Stimulated activated naive CD8-positive, alpha-beta T cell treated with anti-CD3 and anti-CD28 coated beads, Interleukin-15, amount 100 ng/mL, for 72 hours (primary cell): Measurements from ENCODE around the gene POLR3GL.
A peak's percentile ranks its signal among the peaks of the same experiment; 100 is the strongest.
"Not testable (repeated sequence)": the region's sequence is repeated elsewhere in the genome, so short reads cannot be mapped to it uniquely, and the experiment has no call there.

Experiments used
- ATAC-seq: fragments of 150-1000 bp; cut with Tn5 transposase; 2 replicates; pipeline ENCODE4 v1.10.0; 2021; ENCODE audit warnings: mild to moderate bottlenecking, moderate library complexity
- DNase-seq, 2 donors: peaks; one replicate each; pipeline ENCODE4 v3.0.0; 2021 to 2022
- H3K27ac Mint-ChIP-seq, 2 donors: one replicate each; pipeline ENCODE4 v1.8.0; 2022; ENCODE audit warnings: mild to moderate bottlenecking in 2 of 2, mixed read lengths in 2 of 2, moderate library complexity in 2 of 2
- H3K27me3 Mint-ChIP-seq: one replicate; pipeline ENCODE4 v1.8.0; 2022; ENCODE audit warnings: mixed read lengths
- H3K4me1 Mint-ChIP-seq: one replicate; pipeline ENCODE4 v1.8.0; 2022; ENCODE audit warnings: mild to moderate bottlenecking, mixed read lengths
- H3K4me3 Mint-ChIP-seq, 2 donors: one replicate each; pipeline ENCODE4 v1.8.0; 2022; ENCODE audit warnings: mild to moderate bottlenecking in 2 of 2, mixed read lengths in 2 of 2, moderate library complexity in 1 of 2
- H3K9me3 Mint-ChIP-seq, 2 donors: one replicate each; pipeline ENCODE4 v1.8.0; 2022; ENCODE audit warnings: mixed read lengths in 2 of 2

POLR3GL gene, protein sequence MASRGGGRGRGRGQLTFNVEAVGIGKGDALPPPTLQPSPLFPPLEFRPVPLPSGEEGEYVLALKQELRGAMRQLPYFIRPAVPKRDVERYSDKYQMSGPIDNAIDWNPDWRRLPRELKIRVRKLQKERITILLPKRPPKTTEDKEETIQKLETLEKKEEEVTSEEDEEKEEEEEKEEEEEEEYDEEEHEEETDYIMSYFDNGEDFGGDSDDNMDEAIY

DNA sequence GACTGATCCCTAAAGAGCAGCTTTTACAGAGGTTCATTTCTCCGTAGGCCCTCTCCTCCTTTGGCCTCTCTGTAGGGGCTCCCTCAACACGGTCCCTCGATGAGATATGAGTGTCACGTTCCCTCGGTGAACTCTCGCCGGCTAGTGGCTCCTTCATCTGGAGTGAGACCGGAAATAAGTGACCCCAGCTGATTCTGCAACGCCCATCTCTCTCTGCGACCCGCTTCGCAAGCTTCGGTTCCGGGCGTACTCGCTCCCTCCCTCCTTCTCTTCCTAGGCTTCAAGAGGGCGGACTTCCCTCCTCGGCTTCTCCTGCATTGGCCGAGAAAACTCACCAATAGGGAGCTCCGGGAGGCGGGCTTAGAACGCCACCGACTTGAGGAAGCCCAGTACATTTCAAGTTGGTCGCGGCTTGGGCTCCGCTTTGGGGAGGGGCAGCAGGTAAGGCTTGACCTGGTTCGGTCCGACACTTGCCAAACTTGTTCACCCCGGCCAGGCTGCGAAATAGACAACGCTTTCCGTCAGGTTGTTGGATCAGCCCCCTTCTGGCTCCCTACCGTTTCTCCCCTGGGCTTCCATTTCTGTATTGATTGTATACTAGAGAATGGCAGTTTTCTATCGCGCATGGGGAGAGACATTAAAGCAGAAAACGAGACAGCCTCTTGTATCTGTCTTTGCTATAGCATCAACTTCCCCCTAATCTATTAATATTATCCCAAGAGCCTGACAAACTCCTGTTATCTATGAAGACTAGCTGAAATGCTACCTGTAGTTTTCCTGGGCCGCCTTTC, at the start of gene POLR3GL, which contains the start of gene ANKRD34A:
Gene POLR3GL (plus strand): TSS at position 363 of the 791 bp plus-strand sequence. CDS start 10,176 bp downstream, outside the sequence.
Gene ANKRD34A (minus strand): TSS at position 248 of the 791 bp plus-strand sequence. CDS start 2,816 bp downstream, outside the sequence.
- peak; percentile 88 for ATAC-seq
- H3K4me1 Mint-ChIP-seq = peaks cover 47% of the 10 kb centered on the region
- H3K9me3 Mint-ChIP-seq = peaks cover 0 to 9% of the 10 kb centered on the region in 2 donors
- peak within 1 kb of the TSS; percentile 90 to 91 for H3K4me3 Mint-ChIP-seq
- H3K27ac Mint-ChIP-seq = peak within 1 kb of the TSS; percentile 87 to 90
- DNase-seq = peak; percentile 83 to 91
- no peaks in the 10 kb centered on the region for H3K27me3 Mint-ChIP-seq

DNA sequence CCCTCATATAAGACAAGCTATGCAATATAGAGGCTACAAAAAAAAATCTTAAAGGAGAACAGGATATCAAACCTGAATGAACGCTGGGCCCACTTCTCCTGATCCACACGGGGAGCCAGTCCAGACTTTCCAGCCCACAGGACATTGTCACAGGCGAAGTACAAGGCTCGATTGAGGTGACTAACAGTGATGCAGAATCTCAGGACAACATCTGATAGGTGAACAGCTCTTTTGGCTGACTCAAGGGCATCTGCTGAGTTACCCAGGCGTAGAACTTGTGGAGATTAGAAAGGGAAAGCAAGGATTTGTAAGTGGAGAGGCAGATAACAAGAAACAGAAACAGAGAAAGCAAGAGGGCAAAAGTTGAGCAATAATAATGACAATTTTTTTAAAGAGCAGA, 47.7 kb upstream of the POLR3GL start:
- Mint-ChIP-seq H3K4me1 (peaks cover 59% of the 10 kb centered on the region), H3K27ac (peak overlapping the region in 1 of 2 donors; percentile 90)
- no peak for DNase-seq

DNA sequence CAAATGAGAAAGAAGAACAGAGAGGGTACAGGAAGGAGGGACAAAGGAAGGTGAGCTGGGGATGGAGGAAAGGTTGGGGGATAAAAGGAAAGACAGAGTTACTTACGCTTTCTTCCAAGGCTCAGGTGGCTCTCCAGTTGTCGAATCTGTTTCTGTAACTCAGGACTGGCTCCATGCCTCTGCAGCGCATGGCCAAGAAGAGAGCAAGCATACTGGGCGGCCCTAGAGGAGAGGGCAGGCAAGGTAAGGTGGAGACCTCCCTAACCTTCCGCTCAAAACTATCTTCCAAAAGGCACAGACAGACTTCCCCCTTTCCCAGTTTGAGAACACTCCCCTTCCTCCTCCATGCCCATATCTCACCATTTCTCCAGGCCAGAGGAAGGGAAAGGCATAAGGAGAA, 46.9 kb upstream of the POLR3GL start:
- Mint-ChIP-seq H3K27ac (peak overlapping the region; percentile 95 to 97), H3K4me3 (peak overlapping the region; percentile 91 to 94), H3K27me3 (no peaks in the 10 kb centered on the region), H3K9me3 (no peaks in the 10 kb centered on the region), H3K4me1 (peaks cover 59% of the 10 kb centered on the region)
- ATAC-seq (no peak), DNase-seq (no peak)

More for the DNA sequence above, 47.7 kb upstream of the POLR3GL start:
- no peaks in the 10 kb centered on the region for H3K9me3 Mint-ChIP-seq
- no peak for ATAC-seq
- H3K27me3 Mint-ChIP-seq = no peaks in the 10 kb centered on the region
- peak overlapping the region; percentile 91 to 94 for H3K4me3 Mint-ChIP-seq

DNA sequence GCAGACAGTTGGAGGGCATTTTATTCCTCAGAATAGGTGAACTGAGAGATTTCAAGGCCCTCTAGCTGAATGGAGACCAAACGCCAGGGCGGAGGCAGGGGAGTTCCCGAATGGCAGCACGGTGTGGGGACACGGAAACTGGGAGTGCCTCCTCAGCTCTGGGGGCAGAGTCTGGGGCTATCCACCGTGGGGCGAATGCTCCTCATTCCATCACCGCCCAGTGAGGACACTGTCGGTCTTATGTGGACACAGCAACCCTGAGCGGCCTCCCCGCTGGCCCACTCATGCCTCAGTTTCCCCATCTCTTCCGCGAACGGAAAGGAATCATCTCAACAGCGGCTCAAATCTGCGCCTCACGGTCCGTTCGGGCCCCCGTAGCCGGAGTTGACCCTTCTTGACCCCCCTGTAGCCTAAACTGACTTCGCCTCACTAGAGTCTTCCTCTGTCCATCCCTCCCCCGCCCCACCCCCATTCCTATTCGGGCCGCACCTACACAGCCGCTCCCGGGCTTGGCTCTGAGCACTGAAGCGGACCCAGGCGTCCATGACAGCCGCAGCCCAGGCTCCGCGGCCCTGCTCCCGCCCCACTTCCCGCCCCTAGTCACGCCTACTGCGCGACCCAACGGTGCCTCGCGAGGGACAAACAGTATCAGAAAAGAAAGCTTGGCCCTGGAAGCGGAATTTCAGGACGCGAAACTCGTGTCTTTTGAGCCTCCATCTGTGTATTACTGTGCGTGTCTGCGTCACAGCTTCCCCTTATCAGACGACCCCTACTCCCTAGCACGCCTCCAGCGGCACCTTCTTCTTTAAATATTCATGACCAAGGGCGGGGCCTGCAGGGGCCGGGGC, 46.1 kb upstream of the POLR3GL start, which contains the start of gene PEX11B:
Gene PEX11B (minus strand): TSS at position 574 of the 848 bp plus-strand sequence. CDS start 29 bp downstream, at position 545.
- DNase-seq (peak; percentile 90), ATAC-seq (peak; percentile 93)
- Mint-ChIP-seq H3K27ac (peak within 1 kb of the TSS; percentile 95 to 97), H3K4me3 (peak within 1 kb of the TSS; percentile 91 to 94), H3K9me3 (no peaks in the 10 kb centered on the region), H3K4me1 (peaks cover 65% of the 10 kb centered on the region), H3K27me3 (no peaks in the 10 kb centered on the region)

DNA sequence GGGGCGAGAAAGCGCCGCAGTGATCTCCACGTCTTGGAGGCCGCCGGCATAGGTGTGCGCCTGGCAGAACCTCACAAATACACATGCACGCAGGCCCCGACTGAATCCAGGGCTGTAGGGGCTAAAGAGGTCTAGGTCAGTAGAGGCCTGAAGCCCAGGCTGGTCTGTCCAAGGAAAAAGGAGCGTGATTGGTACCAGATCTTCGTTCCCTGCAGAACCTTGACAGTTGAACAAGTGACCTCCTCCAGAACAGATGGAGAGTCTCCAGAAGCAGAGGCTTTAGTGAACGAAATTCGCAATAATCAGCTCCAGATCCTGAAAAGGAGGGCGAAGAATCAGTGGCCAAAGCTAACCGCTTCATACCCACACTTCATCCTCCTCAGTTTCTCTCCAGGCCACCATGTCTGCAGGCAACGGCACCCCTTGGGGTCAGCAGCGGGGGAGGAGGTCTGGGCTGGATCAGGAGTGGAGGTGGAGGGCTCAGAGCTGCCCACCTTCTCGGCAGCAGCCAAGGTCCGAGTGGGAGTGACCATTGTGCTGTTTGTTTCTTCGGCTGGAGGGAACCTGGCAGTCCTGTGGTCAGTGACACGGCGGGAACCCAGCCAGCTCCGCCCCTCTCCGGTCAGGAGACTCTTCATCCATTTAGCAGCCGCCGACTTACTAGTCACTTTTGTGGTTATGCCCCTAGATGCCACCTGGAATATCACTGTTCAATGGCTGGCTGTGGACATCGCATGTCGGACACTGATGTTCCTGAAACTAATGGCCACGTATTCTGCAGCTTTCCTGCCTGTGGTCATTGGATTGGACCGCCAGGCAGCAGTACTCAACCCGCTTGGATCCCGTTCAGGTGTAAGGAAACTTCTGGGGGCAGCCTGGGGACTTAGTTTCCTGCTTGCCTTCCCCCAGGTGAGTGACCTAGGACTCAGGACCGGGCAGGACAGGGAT, 45.2 kb upstream of the POLR3GL start:
- Mint-ChIP-seq H3K9me3 (no peaks in the 10 kb centered on the region), H3K4me1 (peaks cover 56% of the 10 kb centered on the region), H3K27me3 (no peaks in the 10 kb centered on the region), H3K4me3 (peak overlapping the region; percentile 91 to 94), H3K27ac (peak overlapping the region; percentile 95 to 97)
- DNase-seq (peak in 1 of 2 donors; percentile 40), ATAC-seq (peak; percentile 94)

DNA sequence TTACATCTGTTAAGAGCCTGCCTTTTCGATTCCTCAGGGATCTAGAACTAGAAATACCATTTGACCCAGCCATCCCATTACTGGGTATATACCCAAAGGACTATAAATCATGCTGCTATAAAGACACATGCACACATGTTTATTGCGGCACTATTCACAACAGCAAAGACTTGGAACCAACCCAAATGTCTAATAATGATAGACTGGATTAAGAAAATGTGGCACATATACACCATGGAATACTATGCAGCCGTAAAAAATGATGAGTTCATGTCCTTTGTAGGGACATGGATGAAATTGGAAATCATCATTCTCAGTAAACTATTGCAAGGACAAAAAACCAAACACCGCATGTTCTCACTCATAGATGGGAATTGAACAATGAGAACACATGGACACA, 44.2 kb upstream of the POLR3GL start:
- H3K9me3 Mint-ChIP-seq, DNase-seq, H3K27ac Mint-ChIP-seq, H3K27me3 Mint-ChIP-seq, ATAC-seq: not testable (repeated sequence)
- Mint-ChIP-seq H3K4me1 (peaks cover 52% of the 10 kb centered on the region), H3K4me3 (peak overlapping the region; percentile 91 to 94)

DNA sequence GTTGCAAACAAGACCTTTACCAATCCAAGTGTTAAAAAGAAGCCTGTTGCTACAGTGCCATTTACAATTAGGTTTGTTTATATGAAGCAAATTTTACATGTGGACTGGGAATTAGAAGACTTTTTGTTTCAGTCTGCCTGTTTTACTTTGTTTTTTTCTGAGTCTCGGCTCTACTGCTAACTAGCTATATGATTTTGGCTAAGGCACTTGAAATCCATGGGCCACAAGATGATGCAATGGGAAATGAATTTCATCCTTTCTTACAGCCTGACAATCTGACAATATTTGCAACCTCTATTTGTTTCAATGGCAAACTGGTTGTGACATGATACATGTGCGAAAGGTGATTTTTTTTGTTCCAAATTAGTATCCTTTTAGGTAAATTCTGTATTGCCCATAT, 42.2 kb upstream of the POLR3GL start:
- ATAC-seq = no peak
- no peak overlapping the region for H3K27ac Mint-ChIP-seq
- no peak for DNase-seq
- H3K4me3 Mint-ChIP-seq = no peak overlapping the region
- peaks cover 48% of the 10 kb centered on the region for H3K4me1 Mint-ChIP-seq
- no peaks in the 10 kb centered on the region for H3K27me3 Mint-ChIP-seq
- H3K9me3 Mint-ChIP-seq = no peaks in the 10 kb centered on the region

DNA sequence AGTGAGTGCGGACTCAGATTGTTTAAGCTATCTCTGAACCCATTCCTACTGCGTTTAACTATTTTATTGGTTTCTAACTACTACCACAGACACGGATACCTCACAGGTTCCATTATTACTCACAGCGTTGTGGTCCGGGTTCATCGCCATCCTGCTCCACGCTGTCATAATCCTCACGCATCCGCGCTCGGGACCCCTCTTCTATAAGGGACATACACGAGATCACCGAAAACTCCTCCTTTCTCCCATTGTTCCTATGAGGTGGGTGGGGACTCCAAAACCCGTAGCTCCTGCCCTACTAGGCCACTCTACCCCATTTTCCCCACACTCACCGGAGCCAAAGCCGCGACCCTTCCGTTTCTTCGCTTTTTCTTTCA, 37.8 kb upstream of the POLR3GL start:
- ATAC-seq = peak; percentile 71

DNA sequence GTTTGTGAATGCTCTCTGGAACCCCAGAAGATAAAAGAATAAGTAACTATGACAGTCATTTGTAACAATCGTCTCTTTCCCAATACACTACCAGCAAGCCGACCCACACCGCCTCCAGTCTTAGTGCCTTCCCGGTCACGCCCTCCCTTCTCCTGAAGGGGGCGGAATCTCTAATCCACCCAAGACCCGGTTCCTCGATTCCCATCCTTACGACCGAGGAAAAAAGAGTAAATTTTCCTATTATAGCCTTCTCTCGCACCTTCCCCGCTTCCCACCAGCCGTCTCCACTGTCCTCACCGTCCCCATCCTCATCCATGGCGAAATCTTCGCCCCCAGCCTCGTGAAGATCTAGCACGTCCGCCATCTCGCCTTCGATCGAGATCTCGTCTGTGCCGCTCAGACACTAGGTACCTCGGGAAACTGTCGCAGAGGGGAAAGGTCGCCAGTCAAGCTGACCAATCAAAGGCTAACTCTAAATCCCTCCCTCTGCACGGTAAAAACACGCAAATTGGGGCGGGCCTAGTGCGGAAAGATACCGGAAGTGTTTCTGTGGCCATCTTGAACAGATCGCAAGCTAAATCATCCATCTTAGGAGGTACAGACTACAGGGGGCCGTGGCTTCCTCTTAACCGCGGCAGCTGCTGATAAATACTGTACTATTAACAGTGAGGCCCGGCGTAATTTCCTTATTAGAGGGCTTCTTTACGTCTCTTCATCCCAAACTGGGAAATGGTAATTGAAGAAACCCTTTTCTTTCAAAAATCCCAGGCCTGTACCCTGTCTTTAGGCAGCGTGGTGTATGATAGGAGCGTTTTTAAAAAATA, 37.2 kb upstream of the POLR3GL start, which contains the start of gene RBM8A:
Gene RBM8A (minus strand): TSS at position 422 of the 824 bp plus-strand sequence. CDS start 58 bp downstream, at position 364.
- DNase-seq (peak; percentile 92 to 96), ATAC-seq (peak; percentile 98)
- H3K27me3 Mint-ChIP-seq = no peaks in the 10 kb centered on the region
- H3K4me3 Mint-ChIP-seq = no peak within 1 kb of the TSS
- H3K9me3 Mint-ChIP-seq = no peaks in the 10 kb centered on the region
- H3K4me1 Mint-ChIP-seq = peaks cover 31% of the 10 kb centered on the region
- H3K27ac Mint-ChIP-seq = no peak within 1 kb of the TSS

More for the DNA sequence above, 37.8 kb upstream of the POLR3GL start:
- Mint-ChIP-seq H3K27ac (no peak overlapping the region), H3K27me3 (no peaks in the 10 kb centered on the region), H3K4me3 (no peak overlapping the region), H3K9me3 (no peaks in the 10 kb centered on the region), H3K4me1 (peaks cover 27% of the 10 kb centered on the region)
- DNase-seq = peak; percentile 43 to 69

DNA sequence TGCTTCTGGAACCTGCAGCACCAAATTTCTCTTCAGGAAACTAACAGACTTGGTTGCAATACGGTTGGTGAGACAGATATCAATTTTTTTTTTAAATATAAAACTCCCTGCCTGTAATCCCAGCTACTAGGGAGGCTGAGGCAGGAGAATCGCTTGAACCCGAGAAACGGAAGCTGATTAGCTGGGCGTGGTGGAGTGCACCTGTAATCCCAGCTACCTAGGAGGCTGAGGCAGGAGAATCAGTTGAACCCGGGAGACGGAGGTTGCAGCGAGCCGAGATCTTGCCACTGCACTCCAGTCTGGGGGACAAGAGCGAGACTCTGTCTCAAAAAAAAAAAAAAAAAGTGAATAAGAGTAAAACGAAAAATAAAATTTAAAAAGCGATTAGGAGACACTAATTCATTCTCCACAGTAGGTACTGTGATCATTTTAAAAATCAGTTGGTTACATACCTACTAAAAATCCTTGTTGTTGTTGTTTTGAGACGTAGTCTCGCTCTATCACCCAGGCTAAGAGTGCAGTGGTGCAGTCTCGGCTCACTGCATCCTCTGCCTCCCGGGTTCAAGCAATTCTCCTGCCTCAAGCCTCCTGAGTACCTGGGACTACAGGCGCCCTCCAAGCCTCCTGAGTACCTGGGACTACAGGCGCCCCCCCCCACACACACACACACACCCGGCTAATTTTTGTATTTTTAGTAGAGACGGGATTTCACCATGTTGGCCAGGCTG, 36.4 kb upstream of the POLR3GL start:
- peak overlapping the region; percentile 57 to 61 for H3K27ac Mint-ChIP-seq
- DNase-seq = no peak
- H3K4me3 Mint-ChIP-seq = no peak overlapping the region
- ATAC-seq = no peak
- H3K4me1 Mint-ChIP-seq = peaks cover 36% of the 10 kb centered on the region
- H3K27me3 Mint-ChIP-seq = no peaks in the 10 kb centered on the region
- H3K9me3 Mint-ChIP-seq = no peaks in the 10 kb centered on the region

DNA sequence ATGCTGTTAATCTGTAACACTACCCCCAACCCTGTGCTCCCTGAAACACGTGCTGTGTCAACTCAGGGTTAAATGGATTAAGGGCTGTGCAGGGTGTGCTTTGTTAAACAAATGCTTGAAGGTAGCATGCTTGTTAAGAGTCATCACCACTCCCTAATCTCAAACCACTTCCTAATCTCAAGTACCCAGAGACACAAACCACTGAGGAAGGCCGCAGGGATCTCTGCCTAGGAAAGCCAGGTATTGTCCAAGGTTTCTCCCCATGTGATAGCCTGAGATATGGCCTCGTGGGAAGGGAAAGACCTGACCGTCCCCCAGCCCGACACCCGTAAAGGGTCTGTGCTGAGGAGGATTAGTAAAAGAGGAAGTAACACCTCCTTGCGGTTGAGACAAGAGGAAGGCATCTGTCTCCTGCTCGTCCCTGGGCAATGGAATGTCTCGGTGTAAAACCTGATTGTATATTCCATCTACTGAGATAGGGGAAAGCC, 31.9 kb upstream of the POLR3GL start:
- ATAC-seq, H3K27me3 Mint-ChIP-seq, DNase-seq, H3K9me3 Mint-ChIP-seq: not testable (repeated sequence)
- Mint-ChIP-seq H3K4me3 (peak overlapping the region; percentile 21 to 64), H3K27ac (peak overlapping the region in 1 of 2 donors; percentile 90), H3K4me1 (peaks cover 32% of the 10 kb centered on the region)

DNA sequence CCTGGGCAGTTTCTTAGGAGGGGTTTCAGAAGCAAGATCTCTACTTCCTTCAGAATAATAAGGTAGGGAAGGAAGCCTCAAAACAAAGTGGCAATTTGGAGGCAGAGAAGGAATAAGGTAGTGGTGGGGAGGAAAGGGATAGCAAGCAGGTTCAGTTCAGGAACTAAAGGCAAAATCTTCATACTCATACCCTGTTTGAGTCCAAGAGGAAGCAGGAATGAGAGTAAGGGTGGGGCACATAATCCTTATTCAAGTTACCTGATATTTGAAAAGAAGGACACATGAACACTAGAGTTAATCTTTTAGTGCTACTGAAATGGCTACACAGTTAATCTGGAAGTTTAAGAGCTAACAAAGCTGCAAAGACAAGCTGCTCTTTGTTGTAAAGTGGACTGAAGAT, 28.8 kb upstream of the POLR3GL start:
- ATAC-seq (no peak), DNase-seq (no peak)
- H3K4me1 Mint-ChIP-seq = peaks cover 24% of the 10 kb centered on the region
- H3K9me3 Mint-ChIP-seq = no peaks in the 10 kb centered on the region
- H3K27me3 Mint-ChIP-seq = no peaks in the 10 kb centered on the region
- no peak overlapping the region for H3K4me3 Mint-ChIP-seq
- peak overlapping the region in 1 of 2 donors; percentile 2 for H3K27ac Mint-ChIP-seq

DNA sequence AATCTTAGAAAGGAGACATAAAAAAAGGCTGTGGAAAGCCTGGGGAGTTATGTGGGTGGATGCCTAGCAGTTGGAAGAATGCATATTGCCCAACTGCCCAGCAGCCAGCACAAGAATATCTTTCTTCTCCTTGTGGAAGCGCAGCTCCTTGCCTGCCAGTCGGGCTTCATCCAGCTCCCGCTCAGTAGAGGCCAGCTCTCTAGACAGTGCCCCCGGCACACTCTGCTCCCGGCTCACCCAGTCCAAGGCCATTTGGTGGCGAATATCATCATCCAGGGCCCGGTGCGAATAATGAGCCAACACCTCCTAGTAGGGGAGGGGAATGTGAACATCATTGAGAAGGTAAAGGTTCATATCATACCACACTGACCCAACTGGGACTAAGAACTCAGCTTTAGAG, 28.2 kb upstream of the POLR3GL start:
- H3K4me1 Mint-ChIP-seq = peaks cover 24% of the 10 kb centered on the region
- no peak for DNase-seq
- no peaks in the 10 kb centered on the region for H3K27me3 Mint-ChIP-seq
- no peaks in the 10 kb centered on the region for H3K9me3 Mint-ChIP-seq
- no peak overlapping the region for H3K4me3 Mint-ChIP-seq
- no peak overlapping the region for H3K27ac Mint-ChIP-seq
- no peak for ATAC-seq
